Measurements from ENCODE around the gene QSOX1. TPM values are rescaled to one million over a fixed set of nuclear protein-coding genes. Genes with fewer than 3 reads are reported as not detected.
"Not testable (repeated sequence)": the region's sequence is repeated elsewhere in the genome, so short reads cannot be mapped to it uniquely, and the experiment has no call there.

QSOX1 gene
- 100 to 1,000 TPM; 254 to 280 TPM for total RNA-seq
- long read RNA-seq, full-length matches to known transcripts, result 22 of 132 reads
- long read RNA-seq, partial matches to known transcripts, result 89 of 132 reads
- long read RNA-seq, other reads (novel, unspliced or antisense), result 21 of 132 reads

GRCh38 chr1:180154325-180155181, at the start of gene QSOX1:
TSS of gene QSOX1 (plus strand) at chr1:180154869. CDS start at chr1:180154908, 39 bp downstream.
- DNase-seq (peak; percentile 87 to 93), ATAC-seq (peak; percentile 78)
- intact Hi-C loops (cut with DNase I, micrococcal nuclease), result no loop called here

- intact Hi-C loops (cut with DNase I, micrococcal nuclease), result no loop called here
- DNase-seq (no peak), ATAC-seq (no peak)
Observed at GRCh38 chr1:180112091-180112490, 42.6 kb upstream of the QSOX1 start.

GRCh38 chr1:180112984-180113647, 41.6 kb upstream of the QSOX1 start:
- ATAC-seq, result no peak
- DNase-seq, result no peak
- intact Hi-C loops (cut with DNase I, micrococcal nuclease), result no loop called here

- ATAC-seq (no peak), DNase-seq (no peak)
- intact Hi-C loops (cut with DNase I, micrococcal nuclease), result no loop called here
Observed at GRCh38 chr1:180114396-180114945, 40.2 kb upstream of the QSOX1 start.

GRCh38 chr1:180116964-180117763, 37.5 kb upstream of the QSOX1 start:
- intact Hi-C loops (cut with DNase I, micrococcal nuclease), result no loop called here
- DNase-seq, result no peak
- peak; percentile 44 for ATAC-seq

- ATAC-seq (no peak), DNase-seq (no peak)
- intact Hi-C loops (cut with DNase I, micrococcal nuclease), result no loop called here
Observed at GRCh38 chr1:180117764-180118116, 36.9 kb upstream of the QSOX1 start.

- DNase-seq, result no peak
- ATAC-seq, result no peak
- intact Hi-C loops (cut with DNase I, micrococcal nuclease), result no loop called here
Observed at GRCh38 chr1:180119837-180120236, 34.8 kb upstream of the QSOX1 start.

GRCh38 chr1:180123463-180123936, 31.2 kb upstream of the QSOX1 start:
- no peak for ATAC-seq
- DNase-seq, result no peak
- intact Hi-C loops (cut with DNase I, micrococcal nuclease), result no loop called here

- DNase-seq (no peak), ATAC-seq (no peak)
- intact Hi-C loops (cut with DNase I, micrococcal nuclease), result no loop called here
Observed at GRCh38 chr1:180130651-180131050, 24.0 kb upstream of the QSOX1 start.

GRCh38 chr1:180131510-180131909, 23.2 kb upstream of the QSOX1 start:
- DNase-seq, result no peak
- intact Hi-C loops (cut with DNase I, micrococcal nuclease), result no loop called here
- ATAC-seq, result no peak

- ATAC-seq (no peak), DNase-seq (no peak)
- intact Hi-C loops (cut with DNase I, micrococcal nuclease), result no loop called here
Observed at GRCh38 chr1:180133193-180133592, 21.5 kb upstream of the QSOX1 start.

GRCh38 chr1:180133688-180134087, 21.0 kb upstream of the QSOX1 start:
- intact Hi-C loops (cut with DNase I, micrococcal nuclease); DNase-seq; ATAC-seq: not testable (repeated sequence)

GRCh38 chr1:180135535-180135934, 19.1 kb upstream of the QSOX1 start:
- ATAC-seq (no peak), DNase-seq (no peak)
- intact Hi-C loops (cut with DNase I, micrococcal nuclease), result no loop called here

GRCh38 chr1:180136331-180136967, 18.2 kb upstream of the QSOX1 start:
- ATAC-seq (peak; percentile 61), DNase-seq (no peak)
- intact Hi-C loops (cut with DNase I, micrococcal nuclease), result no loop called here

- intact Hi-C loops (cut with DNase I, micrococcal nuclease), result no loop called here
Observed at GRCh38 chr1:180136968-180137356, 17.7 kb upstream of the QSOX1 start.

GRCh38 chr1:180137776-180138175, 16.9 kb upstream of the QSOX1 start:
- ATAC-seq, result no peak
- intact Hi-C loops (cut with DNase I, micrococcal nuclease), result no loop called here

More at GRCh38 chr1:180136968-180137356, 17.7 kb upstream of the QSOX1 start:
- ATAC-seq (no peak), DNase-seq (no peak)

GRCh38 chr1:180141381-180141934, 13.2 kb upstream of the QSOX1 start:
- no peak for ATAC-seq
- intact Hi-C loops (cut with DNase I, micrococcal nuclease), result no loop called here

More at GRCh38 chr1:180137776-180138175, 16.9 kb upstream of the QSOX1 start:
- DNase-seq, result no peak

GRCh38 chr1:180143359-180143758, 11.3 kb upstream of the QSOX1 start:
- no peak for ATAC-seq
- DNase-seq, result no peak
- intact Hi-C loops (cut with DNase I, micrococcal nuclease), result no loop called here

More at GRCh38 chr1:180141381-180141934, 13.2 kb upstream of the QSOX1 start:
- DNase-seq, result no peak

Data from left colon (tissue), 2 donors.